Aorta (tissue), 5 donors: Measurements from ENCODE around the gene ANKRD11. TPM values are rescaled to one million over a fixed set of nuclear protein-coding genes. Genes with fewer than 3 reads are reported as not detected.
"Not testable (repeated sequence)": the region's sequence is repeated elsewhere in the genome, so short reads cannot be mapped to it uniquely, and the experiment has no call there.

Source experiments
- ATAC-seq: fragments of 200-7000 bp; cut with Tn5 transposase; one replicate; pipeline ENCODE4 v1.9.1; 2022; ENCODE audit warnings: moderate library complexity; ENCODE audit not compliant: low FRiP score
- DNase-seq, 2 donors: peaks; one replicate each; pipeline ENCODE4 v3.0.0-alpha.2; 2020
- H3K27ac ChIP-seq, 2 donors: one replicate each; pipeline ENCODE4 v1.5.1; 2013; ENCODE audit warnings: low read length in 2 of 2, mild to moderate bottlenecking in 2 of 2, moderate library complexity in 2 of 2, control low read depth in 1 of 2, inconsistent platforms in 1 of 2, low read depth in 1 of 2
- H3K27me3 ChIP-seq, 2 donors: one replicate each; pipeline ENCODE4 v1.6.1; 2013; ENCODE audit warnings: control low read depth in 1 of 2, low read length in 1 of 2, mild to moderate bottlenecking in 1 of 2, moderate library complexity in 1 of 2; ENCODE audit not compliant: insufficient read depth in 2 of 2, control insufficient read depth in 1 of 2
- H3K36me3 ChIP-seq, 2 donors: one replicate each; pipeline ENCODE4 v1.6.1; 2013; ENCODE audit warnings: control low read depth in 1 of 2, low read length in 1 of 2, mild to moderate bottlenecking in 1 of 2; ENCODE audit not compliant: insufficient read depth in 2 of 2, control insufficient read depth in 1 of 2
- H3K4me1 ChIP-seq, 2 donors: one replicate each; pipeline ENCODE4 v1.6.1; 2013; ENCODE audit warnings: low read length in 2 of 2, control low read depth in 1 of 2, mild to moderate bottlenecking in 1 of 2, moderate library complexity in 1 of 2; ENCODE audit not compliant: insufficient read depth in 2 of 2, control insufficient read depth in 1 of 2
- H3K4me3 ChIP-seq, 2 donors: one replicate each; pipeline ENCODE4 v1.5.1; 2013; ENCODE audit warnings: low read length in 2 of 2, control low read depth in 1 of 2, mild to moderate bottlenecking in 1 of 2
- H3K9me3 ChIP-seq: one replicate; pipeline ENCODE4 v1.6.1; 2013; ENCODE audit warnings: mild to moderate bottlenecking, low read length; ENCODE audit not compliant: control insufficient read depth
- WGBS, 2 donors: extraction: QIAGEN DNeasy Blood & Tissue Kit; methylation state at CpG; one replicate each; pipeline ENCODE4 v1.1.7; 2013; 5-methylcytosine and 5-hydroxymethylcytosine counted together
- intact Hi-C, 2 donors: fragments of 100-400 bp; cut with DNase I; formaldehyde crosslinking; loops; one replicate each; pipeline versions ENCODE4 v1.14.2 to v1.15.0; 2022
- polyA plus RNA-seq, 2 donors: library from polyadenylated mRNA; stranded (reverse); fragments of 200-250 nt; gene quantifications; one replicate each; pipeline ENCODE4 v1.2.3, GENCODE V29; 2013
- total RNA-seq, 2 donors: library from RNA; stranded (reverse); fragmentation: NEBNext Ultra II Directional; extraction: Animal tissue kit (Norgen Biotek cat#: 25700); gene quantifications; one replicate each; pipeline ENCODE4 v1.2.1, GENCODE V29; 2021
- donor health status: healthy with polysubstance abuse.
- donor health status: Bipolar disorder and iron deficiency.
- donor health status: DM: no; HTN: no; CAD: no.
- donor health status: DM: no; HTN: no; CAD: no.
- donor health status: DM: yes; HTN: yes; CAD: no.

ANKRD11 gene
- total and polyA plus RNA-seq, 4 donors = 34.6 to 139 (median 90.1) TPM

DNA sequence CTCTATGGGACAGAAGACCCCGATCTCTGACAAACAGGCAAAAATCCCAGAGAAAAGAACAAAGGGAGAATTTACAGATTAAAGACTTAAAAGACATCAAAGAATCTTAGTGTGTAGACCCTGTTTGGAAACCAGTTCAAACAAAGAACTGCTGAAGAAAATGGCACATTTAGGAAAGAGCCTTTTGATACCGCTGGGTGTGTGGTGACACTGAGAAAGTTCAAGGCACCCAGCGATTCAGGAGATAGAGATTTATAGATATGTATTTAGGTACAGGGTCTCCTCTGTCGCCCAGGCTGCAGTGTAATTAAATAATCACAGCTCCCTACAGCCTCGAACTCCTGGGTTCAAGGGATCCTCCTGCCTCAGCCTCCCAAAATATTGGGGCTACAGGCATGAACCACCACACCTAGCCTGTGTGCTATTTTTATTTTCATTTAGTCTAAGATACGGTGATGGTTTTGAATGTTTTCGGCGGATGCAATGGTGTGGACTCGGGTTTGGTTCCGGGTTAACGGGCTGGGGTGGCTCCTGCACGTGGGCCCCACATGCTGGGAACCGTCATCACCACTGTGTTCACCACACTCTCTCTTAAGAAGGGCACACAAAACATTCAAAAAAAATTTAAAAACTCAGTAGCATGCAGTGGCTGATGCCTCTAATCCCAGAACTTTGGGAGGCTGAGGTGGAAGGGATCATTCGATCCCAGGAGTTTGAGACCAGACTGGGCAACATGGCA is 158.8 kb downstream of the ANKRD11 start:
- Histone ChIP-seq H3K27me3 (no peaks in the 10 kb centered on the region), H3K4me1 (no peaks in the 10 kb centered on the region), H3K27ac (no peak overlapping the region), H3K36me3 (no peaks in the 10 kb centered on the region), H3K9me3 (no peaks in the 10 kb centered on the region), H3K4me3 (no peak overlapping the region)
- DNase-seq (peak in 1 of 2 donors; percentile 32), ATAC-seq (no peak)
- intact Hi-C loops = loop anchor here (5.0 kb wide), 3 partner anchors 161 to 226 kb away; partner anchors contain the start of genes SPG7 (in 2 of the 2) and ANKRD11 (in 1 of the 2)
- 87 to 88% methylated on average over 14 of the region's 14 CpGs for WGBS, 2 donors

DNA sequence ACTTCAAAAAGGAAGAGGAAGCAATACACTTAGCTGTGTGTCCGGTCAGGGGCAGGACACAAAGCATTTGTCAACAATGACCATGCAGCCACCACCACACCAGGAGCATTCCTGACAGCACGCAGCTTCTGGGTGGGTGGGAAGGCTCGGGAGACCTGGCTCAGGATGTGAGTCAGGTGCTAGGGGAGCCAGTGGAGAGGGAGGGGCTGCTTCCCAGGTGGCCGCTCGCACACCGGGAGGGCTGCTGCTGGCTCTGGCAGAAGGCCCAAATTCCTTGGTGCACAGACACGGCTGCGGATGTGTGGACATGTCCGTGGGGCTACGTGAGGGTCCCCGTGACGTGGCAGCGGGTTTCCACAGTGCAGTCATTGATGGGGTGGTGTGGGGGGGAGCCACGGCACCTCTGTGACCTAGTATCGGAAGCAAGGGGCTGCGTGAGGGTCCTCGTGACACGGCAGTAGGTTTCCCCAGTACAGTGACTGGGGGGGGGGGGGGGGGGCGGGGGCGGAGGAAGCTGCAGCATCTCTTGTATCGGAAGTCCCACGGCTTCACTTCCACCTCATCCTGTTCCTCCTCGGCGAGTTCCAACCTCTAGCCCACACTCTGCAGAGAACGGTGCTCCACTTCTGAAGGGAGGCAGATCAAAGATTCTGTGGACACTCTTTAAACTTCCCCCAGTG is 160.0 kb downstream of the ANKRD11 start:
- no peaks in the 10 kb centered on the region for H3K9me3 ChIP-seq
- H3K27me3 ChIP-seq = no peaks in the 10 kb centered on the region
- no peak overlapping the region for H3K4me3 ChIP-seq
- intact Hi-C loops = loop anchor here (5.0 kb wide), 3 partner anchors 162 to 227 kb away; partner anchors contain the start of genes SPG7 (in 2 of the 2) and ANKRD11 (in 1 of the 2)
- ATAC-seq (no peak), DNase-seq (peak; percentile 46 to 70)
- WGBS, 2 donors = 65 to 67% methylated on average over 23 to 25 of the region's 25 CpGs
- H3K4me1 ChIP-seq = peaks cover 0 to 3% of the 10 kb centered on the region in 2 donors
- H3K27ac ChIP-seq = no peak overlapping the region
- H3K36me3 ChIP-seq = no peaks in the 10 kb centered on the region

DNA sequence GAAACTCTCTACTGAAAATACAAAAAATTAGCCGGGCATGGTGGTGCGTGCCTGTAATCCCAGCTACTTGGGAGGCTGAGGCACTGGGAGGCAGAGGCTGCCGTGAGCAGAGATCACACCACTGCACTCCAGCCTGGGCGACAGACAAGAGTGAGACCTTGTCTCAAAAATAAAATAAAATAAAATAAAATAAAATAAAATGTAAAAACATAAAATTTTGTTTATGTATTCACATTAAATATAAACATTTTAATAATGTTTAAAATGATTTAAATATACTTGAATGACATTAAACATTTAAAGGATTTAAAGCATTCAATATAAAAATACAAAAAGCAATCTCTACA is 160.6 kb downstream of the ANKRD11 start:
- not testable (repeated sequence) for H3K4me1 ChIP-seq, H3K27me3 ChIP-seq, H3K36me3 ChIP-seq, H3K27ac ChIP-seq, H3K9me3 ChIP-seq, ATAC-seq, H3K4me3 ChIP-seq
- intact Hi-C loops = loop anchor here (5.0 to 10.0 kb wide), 4 partner anchors 85 to 227 kb away; partner anchors contain the start of genes SPG7 (in 2 of the 2) and ANKRD11 (in 1 of the 2)
- WGBS, 2 donors = 95 to 96% methylated on average over 4 of the region's 4 CpGs
- peak in 1 of 2 donors; percentile 32 for DNase-seq

DNA sequence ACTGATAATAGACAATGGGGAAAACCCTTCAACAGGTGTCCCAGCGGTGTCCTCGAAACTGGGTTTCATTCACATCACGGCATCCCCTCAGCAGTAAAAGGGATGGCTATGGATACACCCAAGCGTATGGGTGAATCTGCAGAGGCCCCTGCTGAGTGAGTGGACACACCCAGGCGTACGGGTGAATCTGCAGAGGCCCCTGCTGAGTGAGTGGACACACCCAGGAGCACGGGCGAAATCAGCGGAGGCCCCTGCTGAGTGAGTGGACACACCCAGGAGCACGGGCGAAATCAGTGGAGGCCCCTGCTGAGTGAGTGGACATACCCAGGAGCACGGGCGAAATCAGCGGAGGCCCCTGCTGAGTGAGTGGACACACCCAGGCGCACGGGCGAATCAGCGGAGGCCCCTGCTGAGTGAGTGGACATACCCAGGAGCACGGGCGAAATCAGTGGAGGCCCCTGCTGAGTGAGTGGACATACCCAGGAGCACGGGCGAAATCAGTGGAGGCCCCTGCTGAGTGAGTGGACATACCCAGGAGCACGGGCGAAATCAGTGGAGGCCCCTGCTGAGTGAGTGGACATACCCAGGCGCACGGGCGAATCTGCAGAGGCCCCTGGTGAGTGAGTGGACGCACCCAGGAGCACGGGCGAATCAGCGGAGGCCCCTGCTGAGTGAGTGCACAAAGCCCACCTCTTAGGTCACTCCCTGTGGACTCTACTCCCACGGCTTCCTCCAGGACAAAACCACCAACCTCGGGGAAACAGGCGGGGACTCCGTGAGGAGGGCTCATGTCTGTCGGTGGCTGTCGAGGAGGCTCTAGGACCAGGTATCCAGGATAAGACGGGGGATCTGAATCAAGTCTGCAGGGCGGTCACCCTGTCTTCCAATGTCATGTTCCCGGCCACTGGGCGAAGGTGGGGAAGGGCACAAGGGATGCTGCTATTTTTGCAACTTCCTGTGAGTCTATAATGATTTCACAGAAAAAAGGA is 161.7 kb downstream of the ANKRD11 start:
- intact Hi-C loops = loop anchor here in 1 of 2 donors (10.0 kb wide), 1 partner anchor 84 kb away; no protein-coding TSS in a partner anchor
- not testable (repeated sequence) for H3K36me3 ChIP-seq, ATAC-seq, H3K27me3 ChIP-seq, H3K9me3 ChIP-seq, H3K27ac ChIP-seq, H3K4me1 ChIP-seq, H3K4me3 ChIP-seq
- WGBS, 2 donors = 91 to 92% methylated on average over 39 to 41 of the region's 41 CpGs
- peak; percentile 38 to 49 for DNase-seq

DNA sequence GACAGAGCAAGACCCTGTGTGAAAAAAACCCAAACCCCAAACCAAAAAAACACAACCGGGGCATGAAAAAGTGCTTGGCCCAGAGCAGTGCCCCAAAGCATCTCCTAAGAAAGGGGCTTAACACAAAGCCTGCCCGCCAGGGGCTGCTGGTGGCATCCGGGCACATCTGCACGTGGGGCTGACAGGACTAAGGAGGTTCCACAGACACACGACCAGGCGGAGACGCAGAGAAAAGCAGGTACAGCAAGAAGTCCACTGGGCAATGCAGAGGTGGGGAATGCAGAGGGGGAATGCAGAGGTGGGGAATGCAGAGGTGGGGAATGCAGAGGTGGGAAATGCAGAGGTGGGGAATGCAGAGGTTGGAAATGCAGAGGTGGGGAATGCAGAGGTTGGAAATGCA is 163.6 kb downstream of the ANKRD11 start:
- peaks cover 0 to 3% of the 10 kb centered on the region in 2 donors for H3K4me1 ChIP-seq
- H3K4me3 ChIP-seq = no peak overlapping the region
- H3K27ac ChIP-seq = no peak overlapping the region
- ATAC-seq (no peak), DNase-seq (peak; percentile 36 to 66)
- intact Hi-C loops = loop anchor here in 1 of 2 donors (10.0 kb wide), 1 partner anchor 82 kb away; no protein-coding TSS in a partner anchor
- WGBS, 2 donors = 83 to 85% methylated on average over 7 of the region's 7 CpGs
- no peaks in the 10 kb centered on the region for H3K27me3 ChIP-seq
- H3K36me3 ChIP-seq = no peaks in the 10 kb centered on the region
- no peaks in the 10 kb centered on the region for H3K9me3 ChIP-seq

DNA sequence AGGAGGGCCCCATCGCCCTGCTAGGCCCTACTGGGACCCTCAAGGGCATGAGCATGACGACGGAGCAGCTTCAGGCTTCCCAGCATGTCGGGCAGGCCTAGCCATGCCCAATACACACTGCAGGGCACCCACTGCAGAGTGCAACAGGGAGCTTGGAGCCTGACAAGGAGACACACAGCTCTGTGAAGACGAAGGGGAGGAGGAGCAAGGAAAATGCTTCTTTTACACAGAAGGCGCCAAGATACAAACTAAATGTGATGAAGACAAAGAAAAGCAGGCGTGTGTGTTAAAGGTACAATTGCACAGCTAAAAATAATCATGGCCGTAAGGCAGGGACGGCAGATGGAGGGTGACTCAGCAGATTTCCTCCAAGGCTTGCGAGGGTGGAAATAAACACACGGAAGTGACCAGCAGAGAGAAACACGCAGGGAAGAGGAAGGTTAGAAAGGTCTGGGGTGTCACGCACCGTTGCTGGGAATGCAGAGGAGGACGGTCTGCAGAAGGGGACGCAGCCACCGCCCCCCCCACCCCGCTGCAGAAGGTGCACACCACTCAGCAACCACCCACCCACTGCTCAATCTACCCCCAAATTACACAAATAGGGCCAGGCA is 164.4 kb downstream of the ANKRD11 start:
- H3K27me3 ChIP-seq = no peaks in the 10 kb centered on the region
- peak overlapping the region in 1 of 2 donors; percentile 45 for H3K27ac ChIP-seq
- H3K4me1 ChIP-seq = peaks cover 0 to 3% of the 10 kb centered on the region in 2 donors
- intact Hi-C loops = loop anchor here in 1 of 2 donors (10.0 kb wide), 1 partner anchor 81 kb away; no protein-coding TSS in a partner anchor
- no peaks in the 10 kb centered on the region for H3K36me3 ChIP-seq
- peak; percentile 82 for ATAC-seq
- 16 to 17% methylated on average over 17 to 18 of the region's 18 CpGs for WGBS, 2 donors
- peak; percentile 73 to 80 for DNase-seq
- H3K4me3 ChIP-seq = no peak overlapping the region
- H3K9me3 ChIP-seq = no peaks in the 10 kb centered on the region

DNA sequence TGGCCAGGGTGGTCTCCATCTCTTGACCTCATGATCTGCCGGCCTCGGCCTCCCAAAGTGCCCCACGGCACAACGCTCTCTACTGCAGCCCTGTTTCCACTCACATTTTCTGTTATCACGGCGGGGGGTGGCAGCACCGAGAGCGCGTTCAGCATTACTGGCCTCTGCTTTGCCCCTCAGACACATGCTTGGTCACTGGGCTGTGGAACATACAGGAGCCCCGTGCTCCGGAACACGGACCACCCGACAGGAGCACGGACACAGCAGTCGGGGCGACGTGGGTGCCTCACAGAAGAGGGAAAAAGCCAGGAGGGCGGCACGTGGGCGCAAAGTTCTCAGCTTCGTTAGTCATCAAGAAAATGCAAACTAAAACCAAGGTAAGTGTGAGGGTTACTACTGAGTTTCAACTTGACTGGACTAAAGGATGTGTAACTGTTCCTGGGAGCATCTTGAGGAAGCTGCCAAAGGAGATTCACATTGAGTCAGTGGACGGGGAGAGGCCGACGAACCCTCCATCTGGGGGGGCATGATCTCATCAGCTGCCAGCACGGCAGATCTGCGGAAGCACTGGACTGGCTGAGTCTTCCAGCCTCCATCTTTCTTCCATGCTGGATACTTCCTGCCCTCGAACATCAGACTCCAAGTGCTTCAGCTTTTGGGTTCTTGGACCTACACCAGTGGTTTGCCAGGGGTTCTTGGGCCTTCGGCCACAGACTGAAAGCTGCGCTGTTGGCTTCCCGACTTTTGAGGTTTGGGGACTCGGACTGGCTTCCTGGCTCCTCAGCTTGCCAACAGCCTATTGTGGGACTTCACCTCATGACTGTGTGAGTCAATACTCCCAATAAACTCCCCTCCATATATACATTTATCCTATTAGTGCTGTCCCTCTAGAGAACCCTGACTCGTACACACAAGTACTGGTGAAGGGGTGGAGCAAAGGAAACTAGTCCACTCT is 166.0 kb downstream of the ANKRD11 start:
- Histone ChIP-seq H3K9me3 (no peaks in the 10 kb centered on the region), H3K4me1 (peaks cover under 1 to 5% of the 10 kb centered on the region in 2 donors), H3K27ac (no peak overlapping the region), H3K27me3 (no peaks in the 10 kb centered on the region), H3K4me3 (no peak overlapping the region), H3K36me3 (no peaks in the 10 kb centered on the region)
- ATAC-seq (no peak), DNase-seq (peak; percentile 42 to 68)
- intact Hi-C loops = loop anchor here in 1 of 2 donors (10.0 kb wide), 1 partner anchor 80 kb away; no protein-coding TSS in a partner anchor
- WGBS, 2 donors = 91 to 93% methylated on average over 32 of the region's 32 CpGs
